Endodermal cell (in vitro differentiated cells): Measurements from ENCODE around the gene SNX19. TPM values are rescaled to one million over a fixed set of nuclear protein-coding genes. Genes with fewer than 3 reads are reported as not detected.

Experiments used
- DNase-seq: peaks from one replicate; pipeline ENCODE4 v3.0.0-alpha.2; 2017
- H3K27ac ChIP-seq: 2 replicates; pipeline ENCODE4 v1.5.1; 2013; ENCODE audit warnings: mild to moderate bottlenecking, low read depth, low read length, moderate library complexity
- H3K27me3 ChIP-seq: 2 replicates; pipeline ENCODE4 v1.6.1; 2013; ENCODE audit warnings: mild to moderate bottlenecking, low read length, moderate library complexity; ENCODE audit not compliant: insufficient read depth, control insufficient read depth, poor library complexity, severe bottlenecking
- H3K36me3 ChIP-seq: 2 replicates; pipeline ENCODE4 v1.7.0; 2013; ENCODE audit warnings: mild to moderate bottlenecking, low read length, moderate library complexity; ENCODE audit not compliant: control insufficient read depth, insufficient read depth
- H3K4me1 ChIP-seq: one replicate; pipeline ENCODE4 v1.7.0; 2013; ENCODE audit warnings: low read length; ENCODE audit not compliant: control insufficient read depth, insufficient read depth
- H3K4me3 ChIP-seq: 2 replicates; pipeline ENCODE4 v1.5.1; 2013; ENCODE audit warnings: mild to moderate bottlenecking, low read length, moderate library complexity
- H3K9ac ChIP-seq: 2 replicates; pipeline ENCODE4 v1.6.1; 2013; ENCODE audit warnings: mild to moderate bottlenecking, low read length, moderate library complexity; ENCODE audit not compliant: poor library complexity, severe bottlenecking; ENCODE audit errors: extremely low read depth
- H3K9me3 ChIP-seq: 2 replicates; pipeline ENCODE4 v1.6.1; 2013; ENCODE audit warnings: mild to moderate bottlenecking, low read length, moderate library complexity; ENCODE audit not compliant: control insufficient read depth
- H3K27ac Mint-ChIP-seq: 2 replicates; pipeline ENCODE4 v1.8.0; 2020; ENCODE audit warnings: mixed read lengths
- H3K27me3 Mint-ChIP-seq: 2 replicates; pipeline ENCODE4 v1.8.0; 2021; ENCODE audit warnings: mild to moderate bottlenecking, mixed read lengths; ENCODE audit not compliant: insufficient read depth
- H3K36me3 Mint-ChIP-seq: 2 replicates; pipeline ENCODE4 v1.8.0; 2020; ENCODE audit warnings: low read depth, mixed read lengths
- H3K4me1 Mint-ChIP-seq: 2 replicates; pipeline ENCODE4 v1.8.0; 2020; ENCODE audit warnings: mixed read lengths
- H3K4me3 Mint-ChIP-seq: 2 replicates; pipeline ENCODE4 v1.8.0; 2020; ENCODE audit warnings: mild to moderate bottlenecking, moderate library complexity, mixed read lengths
- H3K9me3 Mint-ChIP-seq: 2 replicates; pipeline ENCODE4 v1.8.0; 2020; ENCODE audit warnings: mild to moderate bottlenecking, mixed read lengths
- WGBS, 2 experiments: methylation state at CpG; one replicate each; pipeline versions ENCODE4 v1.1.5 to v1.1.7; 2013; ENCODE audit warnings: missing lambda C conversion rate in 2 of 2, mixed read lengths in 1 of 2; ENCODE audit not compliant: insufficient coverage in 1 of 2, insufficient read length in 1 of 2; 5-methylcytosine and 5-hydroxymethylcytosine counted together
- total RNA-seq, 2 donors: library from RNA; stranded (reverse); fragmentation: NEBNext Ultra II Directional in 1 of 2; extraction: Animal tissue kit (Norgen Biotek cat#: 25700) in 1 of 2; gene quantifications; 2 replicates in 1 of 2; 3 replicates in 1 of 2; pipeline ENCODE4 v1.2.1, GENCODE V29; 2021
- TF ChIP-seq, protein P1 (sequence below): fragments of 200-600 bp; sonication (generic); conservative IDR thresholded peaks from 2 replicates; pipeline ENCODE4 v1.5.0; 2021; ENCODE audit warnings: antibody characterized with exemption, mild to moderate bottlenecking

The SNX19 gene
- total RNA-seq, 2 donors from 2014 or later, result 32.3 to 37.5 TPM

GRCh38 chr11:130874396-130874795, 41.9 kb downstream of the SNX19 start:
- Mint-ChIP-seq H3K27me3 (no peaks in the 10 kb centered on the region), H3K9me3 (no peaks in the 10 kb centered on the region), H3K27ac (no peak overlapping the region), H3K36me3 (peaks cover 32% of the 10 kb centered on the region), H3K4me1 (peaks cover 77% of the 10 kb centered on the region), H3K4me3 (no peak overlapping the region)
- Histone ChIP-seq H3K9me3 (no peaks in the 10 kb centered on the region), H3K4me1 (peaks cover 28% of the 10 kb centered on the region), H3K27me3 (no peaks in the 10 kb centered on the region), H3K4me3 (no peak overlapping the region), H3K9ac (no peak overlapping the region), H3K27ac (no peak overlapping the region), H3K36me3 (peaks cover 24% of the 10 kb centered on the region)
- no peak for DNase-seq
- WGBS, 2 experiments, result 0% methylated on average over 1 of the region's 1 CpG; no CpG with 5 or more reads in 1 of the 2 experiments
- TF ChIP-seq, protein P1, sequence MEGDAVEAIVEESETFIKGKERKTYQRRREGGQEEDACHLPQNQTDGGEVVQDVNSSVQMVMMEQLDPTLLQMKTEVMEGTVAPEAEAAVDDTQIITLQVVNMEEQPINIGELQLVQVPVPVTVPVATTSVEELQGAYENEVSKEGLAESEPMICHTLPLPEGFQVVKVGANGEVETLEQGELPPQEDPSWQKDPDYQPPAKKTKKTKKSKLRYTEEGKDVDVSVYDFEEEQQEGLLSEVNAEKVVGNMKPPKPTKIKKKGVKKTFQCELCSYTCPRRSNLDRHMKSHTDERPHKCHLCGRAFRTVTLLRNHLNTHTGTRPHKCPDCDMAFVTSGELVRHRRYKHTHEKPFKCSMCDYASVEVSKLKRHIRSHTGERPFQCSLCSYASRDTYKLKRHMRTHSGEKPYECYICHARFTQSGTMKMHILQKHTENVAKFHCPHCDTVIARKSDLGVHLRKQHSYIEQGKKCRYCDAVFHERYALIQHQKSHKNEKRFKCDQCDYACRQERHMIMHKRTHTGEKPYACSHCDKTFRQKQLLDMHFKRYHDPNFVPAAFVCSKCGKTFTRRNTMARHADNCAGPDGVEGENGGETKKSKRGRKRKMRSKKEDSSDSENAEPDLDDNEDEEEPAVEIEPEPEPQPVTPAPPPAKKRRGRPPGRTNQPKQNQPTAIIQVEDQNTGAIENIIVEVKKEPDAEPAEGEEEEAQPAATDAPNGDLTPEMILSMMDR, result no peak

- no peaks in the 10 kb centered on the region for H3K27me3 Mint-ChIP-seq
- Histone ChIP-seq H3K9me3 (no peaks in the 10 kb centered on the region), H3K4me3 (no peak overlapping the region), H3K4me1 (peaks cover 34% of the 10 kb centered on the region), H3K36me3 (peaks cover 18% of the 10 kb centered on the region), H3K27me3 (no peaks in the 10 kb centered on the region), H3K9ac (no peak overlapping the region), H3K27ac (no peak overlapping the region)
- peaks cover 83% of the 10 kb centered on the region for H3K4me1 Mint-ChIP-seq
- WGBS, 2 experiments, result 93 to 100% methylated on average over 1 of the region's 1 CpG
- TF ChIP-seq, protein P1, result no peak
- H3K9me3 Mint-ChIP-seq, result no peaks in the 10 kb centered on the region
- no peak for DNase-seq
- H3K27ac Mint-ChIP-seq, result no peak overlapping the region
- H3K36me3 Mint-ChIP-seq, result peaks cover 26% of the 10 kb centered on the region
- no peak overlapping the region for H3K4me3 Mint-ChIP-seq
These were observed 42.5 kb downstream of the SNX19 start for GRCh38 chr11:130873761-130874160.

DNA sequence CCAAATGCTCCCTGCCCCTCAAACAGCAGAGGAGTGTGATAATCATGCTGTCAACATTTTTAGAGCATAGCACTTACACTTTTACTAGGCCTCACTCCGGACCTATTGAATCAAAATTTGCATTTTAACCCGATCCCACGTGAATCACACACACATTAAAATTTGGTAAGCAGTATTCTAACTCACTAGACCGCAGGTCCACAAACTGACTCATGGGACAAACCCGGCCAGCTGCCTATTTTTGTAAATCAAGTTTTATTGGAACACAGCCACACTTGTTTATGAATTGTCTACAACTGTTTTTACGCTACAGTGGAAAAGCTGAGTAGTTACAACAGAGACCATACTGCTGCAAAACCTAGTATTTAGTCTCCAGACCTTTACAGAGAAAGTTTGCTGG, 43.3 kb downstream of the SNX19 start:
- Histone ChIP-seq H3K27ac (no peak overlapping the region), H3K36me3 (peaks cover 13% of the 10 kb centered on the region), H3K9me3 (no peaks in the 10 kb centered on the region), H3K9ac (no peak overlapping the region), H3K4me3 (no peak overlapping the region), H3K4me1 (peaks cover 38% of the 10 kb centered on the region), H3K27me3 (no peaks in the 10 kb centered on the region)
- Mint-ChIP-seq H3K36me3 (peaks cover 21% of the 10 kb centered on the region), H3K4me3 (no peak overlapping the region), H3K27me3 (no peaks in the 10 kb centered on the region), H3K4me1 (peaks cover 85% of the 10 kb centered on the region), H3K9me3 (no peaks in the 10 kb centered on the region), H3K27ac (no peak overlapping the region)
- TF ChIP-seq, protein P1, result no peak
- 89 to 91% methylated on average over 6 of the region's 6 CpGs for WGBS, 2 experiments
- DNase-seq, result no peak
